NCI-H1105 treated with DMSO at 0.1 percent for 48 hours (cell line): Measurements from ENCODE around the gene FAM174A.
A peak's percentile ranks its signal among the peaks of the same experiment; 100 is the strongest.
"Not testable (repeated sequence)": the region's sequence is repeated elsewhere in the genome, so short reads cannot be mapped to it uniquely, and the experiment has no call there.

ENCODE experiments used
- DNase-seq: peaks from one replicate; lab custom pipeline; 2025; lab: John Stamatoyannopoulos, UW

Gene FAM174A

GRCh38 chr5:100576217-100576751 lies 41.1 kb downstream of the FAM174A start:
- no peak for DNase-seq

GRCh38 chr5:100577506-100577905 lies 42.3 kb downstream of the FAM174A start:
- DNase-seq, result no peak

- no peak for DNase-seq
These were observed 48.9 kb downstream of the FAM174A start for GRCh38 chr5:100584069-100584468.

GRCh38 chr5:100584889-100585288 lies 49.7 kb downstream of the FAM174A start:
- no peak for DNase-seq

GRCh38 chr5:100590867-100591266 lies 55.7 kb downstream of the FAM174A start:
- no peak for DNase-seq

- no peak for DNase-seq
These were observed 60.1 kb downstream of the FAM174A start for GRCh38 chr5:100595152-100595811.

- no peak for DNase-seq
These were observed 60.6 kb downstream of the FAM174A start for GRCh38 chr5:100595812-100596173.

- no peak for DNase-seq
These were observed 63.3 kb downstream of the FAM174A start for GRCh38 chr5:100598446-100598845.

- no peak for DNase-seq
These were observed 65.3 kb downstream of the FAM174A start for GRCh38 chr5:100600298-100600994.

- DNase-seq, result no peak
These were observed 68.0 kb downstream of the FAM174A start for GRCh38 chr5:100603141-100603540.

GRCh38 chr5:100604021-100604420 lies 68.8 kb downstream of the FAM174A start:
- not testable (repeated sequence) for DNase-seq

- DNase-seq, result peak; percentile 31
These were observed 74.4 kb downstream of the FAM174A start for GRCh38 chr5:100609594-100609993.

- no peak for DNase-seq
These were observed 79.1 kb downstream of the FAM174A start for GRCh38 chr5:100614308-100614707.

- DNase-seq, result no peak
These were observed 80.2 kb downstream of the FAM174A start for GRCh38 chr5:100615362-100615761.

- DNase-seq, result no peak
These were observed 81.1 kb downstream of the FAM174A start for GRCh38 chr5:100616291-100616690.

- no peak for DNase-seq
These were observed 81.8 kb downstream of the FAM174A start for GRCh38 chr5:100616981-100617380.

- DNase-seq, result peak; percentile 11
These were observed 88.5 kb downstream of the FAM174A start for GRCh38 chr5:100623719-100624118.

GRCh38 chr5:100634937-100635534 lies 99.9 kb downstream of the FAM174A start:
- no peak for DNase-seq
